OCI-LY7 (cell line): ENCODE data around the gene TUBGCP6.

Experiments used
- EZH2phosphoT487 ChIP-seq: fragments of 200-600 bp; sonication (generic); IDR thresholded peaks from 2 replicates; pipeline ENCODE4 v1.6.1; 2018; ENCODE audit warnings: low read depth, borderline replicate concordance, mild to moderate bottlenecking, mixed run types, antibody characterized with exemption, low read length, moderate library complexity, mixed read lengths
- TF ChIP-seq, protein P1 (sequence below): fragments of 200-600 bp; sonication (generic); conservative IDR thresholded peaks from 2 replicates; pipeline ENCODE4 v1.5.1; 2014; ENCODE audit warnings: mild to moderate bottlenecking, antibody characterized with exemption, low read length, moderate library complexity, mixed read lengths

DNA sequence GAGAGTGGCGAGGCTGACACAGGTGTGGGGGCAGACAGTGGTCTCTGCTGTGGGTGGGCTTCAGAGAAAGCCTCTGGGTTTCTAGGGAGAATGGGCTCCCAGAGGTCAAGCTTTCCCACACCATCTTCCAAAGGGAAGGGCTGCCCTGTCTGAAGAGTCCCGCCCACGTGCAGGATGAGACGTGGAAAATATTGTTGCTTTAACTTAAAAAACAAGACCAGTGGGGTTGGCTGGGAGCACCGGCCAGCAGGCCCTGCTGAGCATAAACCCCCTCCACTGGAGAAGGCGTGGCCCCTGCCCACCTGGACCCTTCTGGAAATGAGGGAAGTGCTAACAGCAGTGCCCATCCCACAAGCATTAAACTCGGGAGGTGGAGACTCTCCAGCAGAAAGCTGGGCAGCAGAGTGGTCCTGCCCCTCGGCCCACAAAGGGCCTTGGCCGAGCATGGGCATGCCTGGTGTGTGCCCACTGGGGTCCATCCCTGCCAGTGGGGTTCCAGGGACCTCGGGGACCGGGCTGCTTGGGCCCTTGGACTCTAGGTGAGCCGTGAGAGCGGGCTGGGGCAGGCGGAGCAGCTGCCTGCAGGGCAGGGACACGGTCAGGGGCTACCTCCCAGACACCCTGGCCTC is 28.7 kb downstream of the TUBGCP6 start:
- TF ChIP-seq EZH2phosphoT487 = no peak
- TF ChIP-seq, protein P1, sequence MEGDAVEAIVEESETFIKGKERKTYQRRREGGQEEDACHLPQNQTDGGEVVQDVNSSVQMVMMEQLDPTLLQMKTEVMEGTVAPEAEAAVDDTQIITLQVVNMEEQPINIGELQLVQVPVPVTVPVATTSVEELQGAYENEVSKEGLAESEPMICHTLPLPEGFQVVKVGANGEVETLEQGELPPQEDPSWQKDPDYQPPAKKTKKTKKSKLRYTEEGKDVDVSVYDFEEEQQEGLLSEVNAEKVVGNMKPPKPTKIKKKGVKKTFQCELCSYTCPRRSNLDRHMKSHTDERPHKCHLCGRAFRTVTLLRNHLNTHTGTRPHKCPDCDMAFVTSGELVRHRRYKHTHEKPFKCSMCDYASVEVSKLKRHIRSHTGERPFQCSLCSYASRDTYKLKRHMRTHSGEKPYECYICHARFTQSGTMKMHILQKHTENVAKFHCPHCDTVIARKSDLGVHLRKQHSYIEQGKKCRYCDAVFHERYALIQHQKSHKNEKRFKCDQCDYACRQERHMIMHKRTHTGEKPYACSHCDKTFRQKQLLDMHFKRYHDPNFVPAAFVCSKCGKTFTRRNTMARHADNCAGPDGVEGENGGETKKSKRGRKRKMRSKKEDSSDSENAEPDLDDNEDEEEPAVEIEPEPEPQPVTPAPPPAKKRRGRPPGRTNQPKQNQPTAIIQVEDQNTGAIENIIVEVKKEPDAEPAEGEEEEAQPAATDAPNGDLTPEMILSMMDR = no peak
